ENCODE results near the gene ADA.
"Not testable (repeated sequence)": the region's sequence is repeated elsewhere in the genome, so short reads cannot be mapped to it uniquely, and the experiment has no call there.

The ADA gene

GRCh38 chr20:44592366-44592765 lies 59.1 kb downstream of the ADA start:
- FAIRE-seq (no peak), DNase-seq (ENCODE audit: insufficient read length, low spot score) (no peak)
- TF ChIP-seq CTCF (IDR thresholded peaks at IDR 0.05; ENCODE audit: insufficient read depth, missing control alignments), result no peak

- DNase-seq (ENCODE audit: insufficient read length, low spot score) (no peak), FAIRE-seq (no peak)
- no peak for TF ChIP-seq CTCF (IDR thresholded peaks at IDR 0.05; ENCODE audit: insufficient read depth, missing control alignments)
Observed at GRCh38 chr20:44590980-44591778, 60.3 kb downstream of the ADA start.

DNA sequence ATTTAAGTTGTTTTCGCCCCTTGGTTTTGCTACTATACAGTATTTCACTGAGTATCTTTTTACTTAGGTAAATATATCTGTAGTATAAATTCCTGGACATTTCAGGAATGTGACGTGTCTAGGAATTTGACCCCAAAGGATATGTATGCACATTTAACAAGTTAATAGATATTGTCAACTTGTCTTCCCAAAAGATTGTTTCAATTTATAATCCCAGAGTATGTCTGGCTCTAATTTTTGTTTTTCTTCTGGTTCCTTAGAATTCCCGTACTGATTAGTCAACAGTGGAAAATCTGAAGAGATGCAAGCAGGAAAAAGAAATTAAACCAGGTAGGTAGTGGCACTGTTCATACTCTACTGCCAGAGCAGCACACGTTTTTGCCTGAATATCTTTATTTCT lies 62.0 kb downstream of the ADA start:
- FAIRE-seq (no peak), DNase-seq (ENCODE audit: insufficient read length, low spot score) (no peak)
- TF ChIP-seq CTCF (IDR thresholded peaks at IDR 0.05; ENCODE audit: insufficient read depth, missing control alignments), result no peak

DNA sequence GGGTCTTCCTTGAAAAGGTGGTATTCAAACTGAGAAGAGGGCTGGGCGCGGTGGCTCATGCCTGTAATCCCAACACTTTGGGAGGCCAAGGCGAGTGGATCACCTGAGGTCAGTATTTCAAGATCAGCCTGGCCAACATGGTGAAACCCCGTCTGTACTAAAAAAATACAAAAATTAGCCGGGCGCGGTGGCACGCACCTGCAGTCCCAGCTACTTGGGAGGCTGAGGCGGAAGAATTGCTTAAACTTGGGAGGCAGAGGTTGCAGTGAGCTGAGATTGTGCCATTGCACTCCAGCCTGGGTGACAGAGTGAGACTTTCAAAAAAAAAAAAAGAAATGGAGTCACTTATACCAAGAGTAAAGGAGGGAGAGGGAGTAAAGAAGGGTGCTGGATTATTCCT lies 63.2 kb downstream of the ADA start:
- not testable (repeated sequence) for FAIRE-seq; DNase-seq (ENCODE audit: insufficient read length, low spot score)

- TF ChIP-seq CTCF (IDR thresholded peaks at IDR 0.05; ENCODE audit: insufficient read depth, missing control alignments), result no peak
- FAIRE-seq (no peak), DNase-seq (ENCODE audit: insufficient read length, low spot score) (no peak)
Observed at GRCh38 chr20:44587035-44587980, 64.2 kb downstream of the ADA start.

DNA sequence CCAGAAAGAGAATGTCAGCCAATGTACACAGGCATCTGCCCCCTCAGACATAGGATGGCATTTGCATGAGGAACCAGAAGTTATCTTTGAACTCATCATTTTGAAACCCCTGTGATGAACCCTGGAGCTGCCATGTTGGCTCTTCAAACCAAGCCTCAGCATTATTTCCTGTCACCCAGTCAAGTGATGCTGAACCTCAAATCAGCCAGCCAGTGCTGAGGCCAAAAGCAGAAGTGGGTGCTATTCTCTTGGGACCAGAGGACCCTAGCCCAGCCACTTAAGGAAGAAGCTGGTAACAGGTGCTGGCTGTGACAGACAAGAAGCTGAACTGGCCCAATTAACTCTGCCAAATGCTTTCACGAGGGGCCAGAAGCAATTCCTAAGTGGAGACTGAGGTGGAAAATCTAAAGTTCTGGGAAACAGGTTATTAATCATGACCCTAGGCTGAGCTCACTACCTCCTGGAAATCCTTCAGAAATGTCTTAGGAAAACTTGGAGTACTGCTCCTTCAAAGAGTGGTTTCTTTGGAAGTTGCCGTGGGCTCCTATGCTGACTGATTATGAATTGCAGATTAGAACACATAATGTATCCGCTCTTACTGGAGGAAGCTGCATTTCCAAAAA lies 65.1 kb downstream of the ADA start:
- no peak for TF ChIP-seq CTCF (IDR thresholded peaks at IDR 0.05; ENCODE audit: insufficient read depth, missing control alignments)
- FAIRE-seq, result no peak
- DNase-seq (ENCODE audit: insufficient read length, low spot score), result no peak

Measured in D721Med (cell line).